Nephron progenitor cell (in vitro differentiated cells): Measurements from ENCODE around the gene RASA2.

Experiments used
- DNase-seq: peaks from one replicate; pipeline ENCODE4 v3.0.0; 2021
- H3K27ac Mint-ChIP-seq: 2 replicates; pipeline ENCODE4 v1.8.0; 2021; ENCODE audit warnings: mild to moderate bottlenecking, moderate library complexity, mixed read lengths
- H3K27me3 Mint-ChIP-seq: 2 replicates; pipeline ENCODE4 v1.8.0; 2021; ENCODE audit warnings: mild to moderate bottlenecking, low read depth, mixed read lengths; ENCODE audit not compliant: poor library complexity
- H3K36me3 Mint-ChIP-seq: 2 replicates; pipeline ENCODE4 v1.8.0; 2021; ENCODE audit warnings: low read depth, mixed read lengths
- H3K4me1 Mint-ChIP-seq: 2 replicates; pipeline ENCODE4 v1.8.0; 2021; ENCODE audit warnings: mixed read lengths
- H3K4me3 Mint-ChIP-seq: 2 replicates; pipeline ENCODE4 v1.8.0; 2021; ENCODE audit warnings: mild to moderate bottlenecking, moderate library complexity, mixed read lengths
- H3K9me3 Mint-ChIP-seq: 2 replicates; pipeline ENCODE4 v1.8.0; 2021; ENCODE audit warnings: mild to moderate bottlenecking, moderate library complexity, mixed read lengths
- TF ChIP-seq, protein P1 (sequence below): fragments of 200-600 bp; sonication (generic); IDR thresholded peaks from 2 replicates; pipeline ENCODE4 v1.5.0; 2021; ENCODE audit warnings: antibody characterized with exemption

The RASA2 gene

DNA sequence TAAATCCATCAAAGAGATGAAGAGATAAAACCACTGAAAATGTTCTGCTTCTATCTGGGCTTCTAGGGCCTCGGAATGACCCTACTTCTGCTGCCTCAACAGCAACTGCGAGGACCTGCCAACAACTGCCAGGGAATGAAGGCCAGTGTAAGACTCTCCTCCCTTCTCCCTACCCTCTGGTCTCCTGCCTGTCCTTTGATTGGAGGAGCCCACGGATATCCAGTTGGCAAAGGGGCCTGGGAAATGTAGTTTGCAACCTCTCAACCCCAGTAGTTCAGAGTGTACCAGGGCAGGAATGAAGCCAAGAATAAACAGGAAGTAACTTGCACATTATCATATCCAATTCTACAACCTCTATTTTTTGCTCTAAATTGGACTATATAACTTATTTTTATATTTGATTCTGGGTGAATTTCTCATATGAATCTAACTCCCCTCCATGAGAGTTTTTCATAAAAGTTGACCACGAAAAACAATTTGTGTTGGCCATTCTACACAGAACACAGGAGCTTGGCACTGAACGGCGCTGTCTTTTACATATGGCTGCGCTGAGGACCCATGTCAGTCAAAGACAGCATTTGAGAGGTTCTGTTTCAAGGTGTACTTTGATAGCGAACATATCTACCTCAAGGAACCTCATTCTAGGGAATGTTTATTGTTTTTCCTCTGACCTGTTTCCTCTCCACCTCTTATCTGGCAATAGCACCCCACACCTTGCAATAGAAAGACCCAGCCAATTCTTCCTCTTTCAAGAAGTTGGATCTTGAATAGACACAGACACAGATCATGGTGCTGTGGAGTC, 160.1 kb downstream of the RASA2 start:
- H3K27ac Mint-ChIP-seq: no peak overlapping the region
- peaks cover 14% of the 10 kb centered on the region for H3K4me1 Mint-ChIP-seq
- TF ChIP-seq, protein P1, sequence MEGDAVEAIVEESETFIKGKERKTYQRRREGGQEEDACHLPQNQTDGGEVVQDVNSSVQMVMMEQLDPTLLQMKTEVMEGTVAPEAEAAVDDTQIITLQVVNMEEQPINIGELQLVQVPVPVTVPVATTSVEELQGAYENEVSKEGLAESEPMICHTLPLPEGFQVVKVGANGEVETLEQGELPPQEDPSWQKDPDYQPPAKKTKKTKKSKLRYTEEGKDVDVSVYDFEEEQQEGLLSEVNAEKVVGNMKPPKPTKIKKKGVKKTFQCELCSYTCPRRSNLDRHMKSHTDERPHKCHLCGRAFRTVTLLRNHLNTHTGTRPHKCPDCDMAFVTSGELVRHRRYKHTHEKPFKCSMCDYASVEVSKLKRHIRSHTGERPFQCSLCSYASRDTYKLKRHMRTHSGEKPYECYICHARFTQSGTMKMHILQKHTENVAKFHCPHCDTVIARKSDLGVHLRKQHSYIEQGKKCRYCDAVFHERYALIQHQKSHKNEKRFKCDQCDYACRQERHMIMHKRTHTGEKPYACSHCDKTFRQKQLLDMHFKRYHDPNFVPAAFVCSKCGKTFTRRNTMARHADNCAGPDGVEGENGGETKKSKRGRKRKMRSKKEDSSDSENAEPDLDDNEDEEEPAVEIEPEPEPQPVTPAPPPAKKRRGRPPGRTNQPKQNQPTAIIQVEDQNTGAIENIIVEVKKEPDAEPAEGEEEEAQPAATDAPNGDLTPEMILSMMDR: no peak
- H3K4me3 Mint-ChIP-seq: no peak overlapping the region
- H3K36me3 Mint-ChIP-seq: no peaks in the 10 kb centered on the region
- H3K9me3 Mint-ChIP-seq: peaks cover 5% of the 10 kb centered on the region
- peaks cover 2% of the 10 kb centered on the region for H3K27me3 Mint-ChIP-seq
- no peak for DNase-seq

DNA sequence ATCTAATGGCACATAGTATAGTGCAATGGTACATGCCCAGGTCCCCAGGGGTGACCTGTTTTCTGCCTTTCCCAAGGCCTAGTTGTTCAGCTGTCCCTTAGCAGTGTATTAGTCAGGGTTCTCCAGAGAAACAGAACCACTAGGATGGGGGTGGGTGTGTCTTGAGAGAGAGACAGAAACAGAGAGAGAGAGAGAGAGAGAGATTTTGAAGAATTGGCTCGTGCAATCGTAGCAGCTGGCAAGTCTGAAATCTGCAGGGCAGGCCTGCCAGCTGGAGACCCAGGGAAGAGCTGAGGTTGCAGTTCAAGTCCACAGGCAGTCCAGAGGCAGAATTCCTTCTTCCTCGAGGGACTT, 160.7 kb downstream of the RASA2 start:
- Mint-ChIP-seq H3K36me3 (no peaks in the 10 kb centered on the region), H3K9me3 (peaks cover 5% of the 10 kb centered on the region), H3K27me3 (peaks cover 2% of the 10 kb centered on the region), H3K4me3 (no peak overlapping the region), H3K27ac (no peak overlapping the region), H3K4me1 (peaks cover 16% of the 10 kb centered on the region)
- TF ChIP-seq, protein P1: no peak
- DNase-seq: no peak

DNA sequence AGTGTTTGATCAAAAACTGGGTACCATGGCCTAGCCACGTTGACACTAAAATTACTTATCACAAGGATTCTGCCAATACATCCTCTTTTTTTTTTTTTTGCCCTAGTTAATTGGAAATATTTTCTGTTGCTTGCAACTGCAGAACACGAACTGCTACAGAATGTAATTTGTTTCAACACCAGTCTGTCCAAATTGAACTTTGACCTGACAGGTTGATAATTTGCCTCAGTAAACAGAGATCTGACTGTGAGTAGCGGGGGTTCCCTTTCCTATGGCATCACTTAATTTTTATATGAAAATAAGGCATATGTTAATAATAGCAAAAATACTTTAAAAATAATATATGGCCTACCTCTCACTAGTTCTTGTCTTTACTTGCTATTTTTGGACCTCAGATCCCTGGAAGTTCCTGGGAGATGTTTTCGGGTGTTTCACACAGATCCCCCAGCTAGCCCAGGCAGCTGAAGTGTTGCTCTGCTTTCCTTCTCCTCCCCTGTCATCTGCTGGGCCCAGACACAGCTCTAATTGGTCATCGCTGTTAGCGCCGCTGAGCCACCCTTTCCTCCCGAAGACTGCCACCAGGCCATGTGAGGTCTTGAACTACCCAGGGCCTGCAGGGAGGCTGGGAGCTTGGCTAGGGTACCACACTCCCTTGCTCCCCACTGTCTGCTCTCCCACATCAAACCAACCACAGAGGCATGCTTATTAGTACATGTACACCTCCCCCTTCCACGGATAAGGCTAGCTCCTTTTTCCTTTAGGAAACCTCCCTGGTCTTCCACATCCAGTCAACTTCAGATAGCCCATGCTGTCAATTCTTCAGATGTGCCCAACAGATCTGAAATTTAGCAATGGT, 161.5 kb downstream of the RASA2 start:
- DNase-seq: no peak
- Mint-ChIP-seq H3K27me3 (peaks cover 6% of the 10 kb centered on the region), H3K4me1 (peaks cover 23% of the 10 kb centered on the region), H3K9me3 (peaks cover 5% of the 10 kb centered on the region), H3K4me3 (no peak overlapping the region), H3K27ac (peak overlapping the region; percentile 18), H3K36me3 (no peaks in the 10 kb centered on the region)
- TF ChIP-seq, protein P1: no peak

DNA sequence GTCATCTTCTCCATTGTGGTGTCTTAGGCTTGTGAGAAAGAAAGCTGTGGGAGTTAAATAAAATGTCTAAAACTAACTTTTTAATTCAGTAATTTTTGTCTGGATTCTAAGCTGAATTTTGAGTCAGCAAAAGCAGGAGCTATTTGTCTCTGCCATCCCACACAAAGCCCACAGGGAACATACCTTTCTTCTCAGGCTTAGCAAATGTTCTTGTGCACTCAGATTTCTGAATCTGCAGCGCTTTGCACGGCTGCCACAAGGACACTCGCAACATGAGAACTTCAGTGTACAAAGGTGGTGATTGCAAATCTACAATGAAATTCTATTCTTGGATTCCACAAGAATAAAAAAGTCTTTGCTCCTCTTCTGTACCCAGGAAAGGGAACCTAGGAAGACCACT, 163.0 kb downstream of the RASA2 start:
- Mint-ChIP-seq H3K27ac (no peak overlapping the region), H3K27me3 (peaks cover 8% of the 10 kb centered on the region), H3K4me3 (no peak overlapping the region), H3K4me1 (peaks cover 33% of the 10 kb centered on the region), H3K9me3 (peaks cover 5% of the 10 kb centered on the region), H3K36me3 (no peaks in the 10 kb centered on the region)
- TF ChIP-seq, protein P1: no peak
- DNase-seq: no peak

DNA sequence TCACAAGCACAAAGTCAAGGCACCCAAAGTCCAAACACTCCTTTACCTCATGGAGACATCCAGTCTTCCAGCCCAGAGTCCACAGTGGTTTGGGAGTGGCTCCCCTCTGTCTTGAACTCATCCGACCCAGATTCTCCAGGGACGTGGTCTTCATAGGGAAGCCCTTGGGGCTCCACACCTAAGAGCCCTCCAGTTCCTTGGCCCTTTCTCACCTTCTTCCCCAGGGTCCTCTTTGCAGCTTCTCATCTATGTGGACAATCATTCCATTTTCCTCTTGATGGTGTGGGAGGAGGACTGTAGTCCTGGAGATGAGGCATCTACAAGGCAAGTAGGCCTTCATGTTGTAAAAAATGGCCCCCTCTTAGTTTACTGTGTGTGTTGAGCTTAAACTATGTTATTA, 164.0 kb downstream of the RASA2 start:
- Mint-ChIP-seq H3K9me3 (peaks cover 5% of the 10 kb centered on the region), H3K4me1 (peaks cover 33% of the 10 kb centered on the region), H3K27me3 (peaks cover 8% of the 10 kb centered on the region), H3K36me3 (no peaks in the 10 kb centered on the region), H3K4me3 (no peak overlapping the region), H3K27ac (no peak overlapping the region)
- TF ChIP-seq, protein P1: no peak
- no peak for DNase-seq
